IPS-18c (cell line): ENCODE results near the gene ZNF641.
"Not testable (repeated sequence)": the region's sequence is repeated elsewhere in the genome, so short reads cannot be mapped to it uniquely, and the experiment has no call there.

ENCODE experiments used
- H3K4me3 ChIP-seq: 2 replicates; pipeline ENCODE4 v1.7.0; 2013; ENCODE audit warnings: low read depth, mild to moderate bottlenecking, low read length, moderate library complexity; ENCODE audit not compliant: insufficient read depth
- H3K9me3 ChIP-seq: one replicate; pipeline ENCODE4 v1.6.1; 2013; ENCODE audit warnings: mild to moderate bottlenecking, low read length, moderate library complexity; ENCODE audit not compliant: control insufficient read depth, insufficient read depth

Gene ZNF641

DNA sequence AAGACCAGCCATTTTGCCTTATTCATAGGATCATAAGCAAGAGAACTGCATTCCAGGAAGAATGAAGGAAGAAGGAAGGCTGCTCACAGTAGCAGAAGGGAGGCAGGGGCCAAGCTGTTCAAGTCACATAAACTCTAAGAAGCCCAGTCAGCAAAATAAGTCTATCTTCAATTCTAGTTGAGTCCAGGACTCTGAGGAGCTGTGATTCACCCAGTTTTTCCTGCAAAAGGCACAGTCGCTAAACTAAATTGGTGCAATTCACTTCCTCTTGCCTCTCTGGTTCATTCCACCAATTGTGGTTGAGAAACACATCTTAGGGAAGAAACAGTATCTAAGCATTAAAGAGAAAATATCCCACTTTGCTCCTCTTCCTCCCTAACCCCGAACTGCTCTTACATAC is 9.8 kb downstream of the ZNF641 start:
- Histone ChIP-seq H3K9me3 (no peaks in the 10 kb centered on the region), H3K4me3 (no peak overlapping the region)

DNA sequence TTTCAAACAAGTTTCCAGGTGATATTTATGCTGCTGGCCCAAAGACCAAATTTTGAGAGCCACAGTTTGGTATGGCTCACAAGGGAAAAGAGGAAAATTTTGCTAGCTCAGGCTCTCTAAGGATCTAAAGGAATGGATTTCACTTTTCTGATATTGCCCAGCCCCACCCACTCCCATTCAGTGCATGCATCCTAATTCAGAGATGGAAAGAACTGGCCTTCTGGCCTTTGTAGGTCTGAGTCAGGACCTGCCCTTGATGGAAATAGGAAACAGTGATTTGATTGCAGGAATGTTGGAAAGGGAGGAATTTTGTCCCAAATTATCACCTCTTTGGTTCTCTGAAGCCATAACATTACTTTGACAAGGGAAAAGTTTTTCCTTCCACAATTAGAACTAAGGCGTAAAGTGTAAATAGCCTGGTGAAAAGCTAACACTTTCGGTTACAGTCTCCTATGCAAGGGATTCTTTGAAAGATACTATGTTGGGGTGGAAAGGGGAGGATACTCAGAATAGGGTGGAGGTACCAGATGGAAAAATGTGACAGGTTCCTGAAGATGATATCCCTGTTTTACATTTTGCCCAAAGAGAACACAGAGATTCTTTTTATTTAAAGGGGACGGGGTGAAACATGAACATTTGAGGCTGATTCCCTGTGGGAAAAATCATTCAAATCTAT is 11.1 kb downstream of the ZNF641 start:
- Histone ChIP-seq H3K4me3 (no peak overlapping the region), H3K9me3 (no peaks in the 10 kb centered on the region)

DNA sequence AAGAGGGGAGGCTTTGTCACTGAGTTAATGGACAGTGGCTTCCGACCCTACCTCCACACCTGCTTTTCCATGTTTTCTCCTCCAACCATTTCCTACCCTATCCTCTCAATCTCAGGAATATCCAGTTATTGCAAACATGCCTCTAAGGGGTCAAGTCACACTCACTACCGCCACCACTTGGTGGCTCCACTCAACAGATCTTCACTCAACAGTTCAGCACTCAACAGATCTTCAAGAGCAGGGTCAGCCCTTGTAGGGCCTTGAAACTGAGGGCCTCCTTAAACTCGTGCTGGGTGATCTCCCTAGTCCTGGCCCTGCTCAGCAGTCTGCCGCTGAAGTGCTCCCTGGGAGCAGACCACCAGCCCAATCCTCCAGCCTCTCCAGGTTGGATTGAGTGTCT is 14.2 kb downstream of the ZNF641 start:
- H3K4me3 ChIP-seq = no peak overlapping the region
- no peaks in the 10 kb centered on the region for H3K9me3 ChIP-seq

DNA sequence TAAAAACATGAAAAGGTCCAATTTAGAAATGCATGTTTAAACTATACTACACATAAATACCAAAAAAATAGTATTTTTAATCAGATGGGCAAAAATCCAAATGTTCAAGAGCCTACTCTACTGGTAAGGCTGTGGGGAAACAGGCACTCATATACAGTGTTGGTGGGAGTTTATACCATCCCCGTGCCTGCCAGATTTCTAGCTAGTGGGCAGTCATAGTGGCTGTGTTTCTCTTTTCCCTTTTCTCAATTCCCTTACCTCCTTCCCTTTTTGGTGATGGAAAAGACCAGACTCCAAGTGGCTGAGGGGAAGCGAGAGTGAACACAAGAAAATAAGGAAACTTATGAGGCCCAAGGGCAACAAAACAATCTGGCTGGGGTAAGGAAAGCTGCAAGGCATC is 14.7 kb downstream of the ZNF641 start:
- Histone ChIP-seq H3K4me3 (no peak overlapping the region), H3K9me3 (no peaks in the 10 kb centered on the region)

DNA sequence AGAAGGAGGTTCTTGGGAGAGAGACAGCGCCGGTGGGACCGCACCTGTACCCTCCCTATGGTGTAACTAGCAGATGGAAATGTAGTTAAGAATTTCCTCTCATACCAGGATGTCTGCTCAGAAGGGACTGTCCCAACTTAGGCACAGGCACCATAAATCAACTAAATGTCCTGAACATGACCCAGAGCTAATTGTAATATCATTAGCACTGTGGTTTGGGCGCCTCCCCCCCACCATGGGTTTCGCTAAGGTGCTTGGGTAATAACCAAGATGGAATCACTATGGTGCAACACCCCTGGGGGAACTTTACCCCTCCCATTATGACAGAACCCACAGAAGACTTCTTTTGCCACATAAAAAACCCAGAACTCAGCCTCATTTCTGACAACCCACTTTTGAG is 15.9 kb downstream of the ZNF641 start:
- Histone ChIP-seq H3K4me3 (no peak overlapping the region), H3K9me3 (peaks cover under 1% of the 10 kb centered on the region)

DNA sequence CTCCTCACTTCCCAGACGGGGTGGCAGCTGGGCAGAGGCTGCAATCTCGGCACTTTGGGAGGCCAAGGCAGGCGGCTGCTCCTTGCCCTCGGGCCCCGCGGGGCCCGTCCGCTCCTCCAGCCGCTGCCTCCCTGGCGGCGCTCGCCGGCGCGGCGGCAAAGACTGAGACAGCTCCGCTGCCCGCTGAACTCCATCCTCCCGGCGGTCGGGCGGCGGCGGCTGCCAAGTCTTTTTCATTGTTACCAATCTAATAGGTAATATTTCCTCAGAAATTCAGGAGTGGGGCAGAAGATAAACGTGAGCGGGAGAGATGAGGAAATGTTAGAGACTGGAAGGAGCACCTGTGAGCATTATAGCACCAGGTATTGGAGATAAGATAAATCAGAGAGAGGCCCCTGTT is 17.0 kb downstream of the ZNF641 start:
- H3K4me3 ChIP-seq, H3K9me3 ChIP-seq: not testable (repeated sequence)

DNA sequence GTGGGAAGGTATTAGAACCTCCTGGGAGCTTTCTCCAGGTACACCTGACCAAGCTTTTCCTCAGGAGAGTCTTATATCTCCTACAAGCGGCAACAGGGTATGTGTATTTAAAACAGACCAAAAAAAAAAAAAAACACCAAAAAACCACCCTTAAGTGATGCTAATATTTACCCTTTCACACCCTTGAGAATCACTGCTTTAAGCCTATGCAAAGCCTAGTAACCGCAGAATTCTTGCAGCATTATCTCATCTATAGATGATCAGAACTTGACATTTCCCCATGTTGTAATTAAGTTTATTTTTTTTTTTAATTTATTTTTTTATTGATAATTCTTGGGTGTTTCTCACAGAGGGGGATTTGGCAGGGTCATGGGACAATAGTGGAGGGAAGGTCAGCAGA is 19.3 kb downstream of the ZNF641 start:
- Histone ChIP-seq H3K4me3 (no peak overlapping the region), H3K9me3 (peaks cover 4% of the 10 kb centered on the region)

DNA sequence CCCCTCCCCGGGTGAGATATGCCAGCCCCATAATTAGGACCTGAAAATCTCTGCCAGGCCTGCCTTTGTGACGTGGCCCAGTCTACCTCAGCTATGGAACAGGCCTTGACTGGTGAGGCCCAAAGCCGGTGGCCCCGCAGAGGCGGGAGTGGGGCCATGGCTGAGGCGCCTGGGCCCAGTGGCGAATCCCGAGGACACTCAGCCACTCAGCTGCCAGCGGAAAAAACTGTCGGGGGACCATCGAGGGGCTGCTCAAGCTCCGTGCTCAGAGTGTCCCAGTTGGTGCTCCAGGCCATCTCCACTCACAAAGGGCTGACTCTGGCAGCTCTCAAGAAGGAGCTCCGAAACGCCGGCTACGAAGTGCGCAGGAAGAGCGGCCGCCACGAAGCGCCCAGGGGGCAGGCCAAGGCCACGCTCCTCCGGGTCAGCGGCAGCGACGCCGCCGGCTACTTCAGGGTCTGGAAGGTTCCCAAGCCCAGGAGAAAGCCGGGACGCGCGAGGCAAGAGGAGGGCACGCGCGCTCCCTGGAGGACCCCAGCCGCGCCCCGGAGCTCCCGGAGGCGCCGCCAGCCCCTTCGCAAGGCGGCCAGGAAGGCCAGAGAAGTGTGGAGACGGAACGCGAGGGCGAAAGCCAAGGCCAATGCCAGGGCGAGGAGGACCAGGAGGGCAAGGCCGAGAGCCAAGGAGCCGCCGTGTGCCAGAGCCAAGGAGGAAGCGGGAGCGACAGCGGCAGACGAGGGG is 21.4 kb downstream of the ZNF641 start:
- Histone ChIP-seq H3K9me3 (peaks cover 4% of the 10 kb centered on the region), H3K4me3 (no peak overlapping the region)

DNA sequence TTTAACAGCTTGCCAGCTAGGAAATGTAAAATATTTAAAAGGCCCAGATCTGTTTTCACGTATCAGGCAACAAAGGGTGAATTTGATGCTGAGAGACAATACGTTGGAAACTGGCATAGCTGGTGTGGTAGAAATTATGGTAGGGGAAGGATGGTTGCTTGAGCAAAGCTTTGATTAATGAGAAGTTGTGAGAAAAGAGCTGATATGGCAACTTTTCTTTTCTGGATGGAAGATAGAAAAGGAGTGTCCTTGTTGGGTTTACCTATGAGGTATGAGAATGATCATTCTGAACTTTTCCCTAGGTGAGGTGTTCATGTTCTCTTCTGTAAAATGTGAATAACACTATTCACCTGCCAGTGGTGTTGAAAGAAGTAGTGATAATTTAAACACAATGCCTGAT is 34.2 kb downstream of the ZNF641 start:
- H3K4me3 ChIP-seq = no peak overlapping the region
- no peaks in the 10 kb centered on the region for H3K9me3 ChIP-seq

DNA sequence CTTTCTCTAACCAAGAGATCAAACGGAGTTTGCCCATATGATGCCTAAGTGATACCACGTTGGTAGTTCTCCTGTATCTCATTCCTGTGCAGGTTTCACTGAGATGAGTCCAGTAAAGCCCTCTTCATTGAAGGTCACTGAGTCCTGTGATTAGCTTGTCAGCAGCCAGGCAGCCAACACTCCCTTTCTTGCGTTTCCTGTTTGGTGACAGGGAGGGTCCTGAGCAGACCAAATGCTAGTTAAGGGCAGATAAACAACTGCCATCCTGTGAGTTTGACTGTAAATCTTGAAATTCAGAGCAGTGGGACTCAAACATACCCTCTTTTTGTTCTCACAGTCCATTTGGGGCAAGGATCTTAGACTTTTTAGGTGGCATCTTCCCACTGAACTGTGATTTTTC is 39.4 kb downstream of the ZNF641 start:
- H3K9me3 ChIP-seq = peaks cover 2% of the 10 kb centered on the region
- H3K4me3 ChIP-seq = no peak overlapping the region

DNA sequence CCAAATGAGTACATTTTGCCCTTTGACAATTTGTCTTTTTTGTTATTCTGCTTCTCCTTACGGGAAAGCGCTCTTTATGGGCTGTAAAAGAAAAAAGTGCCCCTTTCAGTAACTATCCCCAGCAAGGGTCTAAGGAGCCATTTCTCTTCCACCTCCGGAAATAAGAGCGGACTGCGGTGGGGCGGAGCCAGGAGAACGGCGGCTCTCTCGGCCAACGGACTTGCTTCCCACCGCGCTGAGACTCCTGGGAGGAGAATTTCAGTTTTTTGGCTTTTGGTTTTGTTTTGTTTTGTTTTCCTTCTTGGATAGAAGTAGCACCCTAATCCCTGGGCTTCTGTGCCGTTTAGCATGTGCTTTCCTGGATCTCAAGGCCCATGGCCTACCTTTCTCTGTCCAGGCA is 43.5 kb downstream of the ZNF641 start:
- Histone ChIP-seq H3K9me3 (peaks cover 2% of the 10 kb centered on the region), H3K4me3 (no peak overlapping the region)

DNA sequence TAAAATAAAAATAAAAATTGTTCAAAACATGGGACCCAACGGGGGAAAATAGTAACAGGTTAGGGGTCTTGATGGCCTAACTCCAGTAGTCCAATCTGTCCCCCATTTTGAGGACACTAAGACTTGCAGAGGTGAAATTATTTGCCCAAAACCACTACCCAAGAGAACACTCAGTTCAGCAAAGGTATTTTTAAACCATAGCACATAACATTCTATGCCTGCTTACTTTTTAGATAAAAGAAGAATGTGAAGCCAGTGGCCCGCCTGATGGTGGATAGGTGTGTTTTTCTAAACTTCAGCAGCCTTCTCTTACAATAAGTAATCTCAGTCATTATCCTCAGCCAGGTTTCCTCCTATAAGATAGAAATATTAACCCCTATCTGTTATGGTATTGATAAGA is 45.5 kb downstream of the ZNF641 start:
- no peak overlapping the region for H3K4me3 ChIP-seq
- H3K9me3 ChIP-seq = peaks cover 2% of the 10 kb centered on the region

DNA sequence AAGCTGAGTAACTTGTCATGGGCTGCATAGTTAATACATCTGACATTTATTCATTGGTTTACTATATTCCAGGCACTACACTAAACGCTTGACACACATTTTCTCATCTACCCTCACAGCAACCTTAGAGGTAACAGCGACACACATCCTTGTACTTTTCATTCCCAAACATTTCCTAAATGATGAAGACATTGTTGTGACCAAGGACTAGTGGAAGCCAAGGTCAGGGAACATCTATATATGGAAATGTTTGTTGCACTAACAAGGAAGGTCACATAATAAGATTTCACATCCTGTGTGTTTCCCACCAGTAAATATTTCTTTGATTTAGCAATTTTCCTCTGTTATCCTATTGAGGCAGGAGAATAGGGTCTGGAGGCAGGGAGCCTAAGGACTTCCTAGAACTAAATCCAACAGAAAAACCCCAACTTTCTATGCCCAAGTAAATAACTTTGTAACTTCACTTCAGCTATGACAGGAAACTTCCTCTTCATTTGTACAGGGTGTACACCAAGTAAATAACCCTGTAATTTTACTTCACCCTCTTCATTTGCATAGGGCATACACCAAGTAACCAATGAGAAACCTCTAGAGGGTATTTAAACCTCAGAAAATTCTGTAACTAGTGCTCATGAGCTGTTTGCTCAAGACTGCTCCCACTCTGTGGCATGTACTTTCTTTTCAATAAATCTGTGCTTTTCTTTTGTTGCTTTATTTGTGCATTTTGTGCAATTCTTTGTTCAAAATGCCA is 48.4 kb downstream of the ZNF641 start:
- Histone ChIP-seq H3K9me3 (peaks cover under 1% of the 10 kb centered on the region), H3K4me3 (no peak overlapping the region)

DNA sequence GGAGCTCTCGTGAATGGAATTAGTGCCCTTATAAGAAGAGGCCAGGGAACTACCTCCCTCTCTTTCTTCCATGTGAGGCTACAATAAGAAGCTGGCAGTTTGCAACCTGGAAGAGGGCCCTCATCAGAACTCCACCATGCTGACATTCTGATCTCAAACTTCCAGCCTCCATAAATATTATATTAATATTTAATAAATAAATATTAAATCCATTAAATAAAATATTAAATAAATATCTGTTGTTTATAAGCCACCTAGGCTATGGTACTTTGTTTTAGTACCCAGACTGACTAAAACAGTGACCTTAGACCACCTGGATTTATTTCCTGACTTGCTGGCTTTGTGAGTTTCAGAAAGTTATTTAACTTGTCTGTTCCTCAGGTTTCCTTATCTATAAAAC is 49.9 kb downstream of the ZNF641 start:
- no peak overlapping the region for H3K4me3 ChIP-seq

DNA sequence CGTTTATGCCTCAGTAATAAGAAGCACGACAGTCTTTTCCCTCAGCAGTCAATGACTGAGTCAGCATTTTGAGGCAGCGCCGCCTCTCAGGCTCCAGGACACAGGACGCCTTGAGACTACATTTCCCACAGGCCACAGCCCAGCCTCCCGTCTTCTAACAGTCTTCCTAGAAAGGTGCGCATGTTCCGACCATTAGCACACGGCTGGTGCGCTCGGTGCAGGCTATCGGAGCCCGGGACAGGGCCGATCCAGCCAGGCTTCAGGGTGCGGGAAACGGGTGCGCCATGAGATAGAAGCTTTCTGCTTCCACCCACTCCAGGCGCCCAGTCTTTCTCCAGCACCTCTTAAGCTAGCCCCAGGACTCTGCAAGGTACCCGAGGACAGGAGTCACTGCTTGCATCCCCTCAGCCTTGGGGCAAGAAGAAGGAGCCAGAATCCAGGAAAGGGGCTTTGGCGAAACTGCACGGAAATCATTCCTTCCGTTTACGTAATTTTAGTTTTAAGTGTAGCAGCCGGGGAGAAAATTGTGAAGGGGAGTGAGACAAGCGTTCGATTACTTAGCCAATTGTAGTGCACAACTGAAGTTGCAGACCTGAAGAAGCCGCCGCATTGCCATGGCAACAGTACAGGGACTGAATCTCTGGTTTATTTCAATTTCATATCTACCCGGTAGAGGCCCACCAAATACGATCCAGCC is 54.0 kb downstream of the ZNF641 start:
- peak overlapping the region; percentile 67; the same call in 1 of the 2 replicates for H3K4me3 ChIP-seq
- no peaks in the 10 kb centered on the region for H3K9me3 ChIP-seq

More for the DNA sequence above, 49.9 kb downstream of the ZNF641 start:
- no peaks in the 10 kb centered on the region for H3K9me3 ChIP-seq

DNA sequence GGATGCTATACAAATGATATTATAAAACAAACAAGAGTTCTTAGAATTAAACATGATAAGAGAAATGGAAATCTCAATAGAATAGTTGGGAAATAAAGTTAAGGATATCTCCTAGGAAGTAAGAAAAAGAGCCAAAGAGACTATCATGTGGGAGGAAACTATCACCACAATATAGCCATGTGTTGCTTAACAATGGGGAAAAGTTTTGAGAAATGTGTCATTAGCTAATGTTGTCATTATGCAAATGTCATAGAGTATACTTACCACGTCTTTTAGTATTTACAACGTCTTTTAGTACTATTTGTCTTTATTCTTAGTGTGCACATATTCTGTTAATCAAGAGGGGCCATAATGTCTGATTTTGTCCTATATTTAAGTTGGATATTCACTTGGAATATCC is 58.7 kb downstream of the ZNF641 start:
- H3K9me3 ChIP-seq = no peaks in the 10 kb centered on the region
- H3K4me3 ChIP-seq = no peak overlapping the region

DNA sequence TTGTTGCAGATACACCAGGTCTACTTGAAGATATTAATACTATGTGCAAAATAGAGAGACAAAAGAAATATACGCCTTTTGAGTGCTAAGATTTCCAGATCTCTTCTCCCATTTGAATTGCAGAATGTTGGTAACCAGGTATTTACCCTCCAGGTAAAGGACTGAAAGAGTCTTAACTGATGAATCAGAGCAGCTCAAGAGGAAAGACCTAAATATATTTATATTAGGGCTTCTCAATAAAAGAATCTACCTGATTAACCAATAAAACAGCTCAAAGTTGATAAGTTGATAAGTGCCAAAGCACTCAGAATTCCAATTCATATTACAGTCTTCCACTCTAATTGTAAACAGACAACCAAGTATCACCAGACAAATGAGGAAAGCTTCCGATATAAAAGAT is 59.2 kb downstream of the ZNF641 start:
- Histone ChIP-seq H3K4me3 (no peak overlapping the region), H3K9me3 (no peaks in the 10 kb centered on the region)
